ENCODE results near the gene NACC2.

The NACC2 gene

GRCh38 chr9:136044971-136045594 lies 50.0 kb downstream of the NACC2 start:
- Histone ChIP-seq H3K27me3 (ENCODE audit: insufficient read depth, low read length, poor library complexity, severe bottlenecking) (no peaks in the 10 kb centered on the region), H3F3A (ENCODE audit: low read depth) (no peaks in the 10 kb centered on the region), H3K9me3 (ENCODE audit: insufficient read depth, low read depth, low read length) (no peaks in the 10 kb centered on the region), H3K79me2 (ENCODE audit: insufficient read depth, low read length) (no peaks in the 10 kb centered on the region), H3K9me2 (replicated peaks; ENCODE audit: low read depth, low read length) (no peaks in the 10 kb centered on the region), H3K4me2 (ENCODE audit: low read depth, low read length, poor library complexity, severe bottlenecking) (no peak overlapping the region), H4K20me1 (ENCODE audit: insufficient read depth, low read length, poor library complexity, severe bottlenecking) (no peaks in the 10 kb centered on the region), H3K9ac (ENCODE audit: low read depth, low read length, poor library complexity, severe bottlenecking) (no peak overlapping the region), H3K4me3 (ENCODE audit: low read length, poor library complexity, severe bottlenecking) (no peak overlapping the region), H3K36me3 (ENCODE audit: insufficient read depth, low read length) (no peaks in the 10 kb centered on the region), H3K4me1 (ENCODE audit: insufficient read depth, low read length, poor library complexity, severe bottlenecking) (no peaks in the 10 kb centered on the region), H2AFZ (ENCODE audit: low read length) (no peak overlapping the region)
- TF ChIP-seq EZH2phosphoT487 (IDR thresholded peaks at IDR 0.05; ENCODE audit: borderline replicate concordance) (no peak), CTCF (conservative IDR thresholded peaks at IDR 0.05; ENCODE audit: low read length) (no peak)

GRCh38 chr9:136044207-136044970 lies 50.7 kb downstream of the NACC2 start:
- Histone ChIP-seq H3K27me3 (ENCODE audit: insufficient read depth, low read length, poor library complexity, severe bottlenecking) (no peaks in the 10 kb centered on the region), H3K4me3 (ENCODE audit: low read length, poor library complexity, severe bottlenecking) (no peak overlapping the region), H3K79me2 (ENCODE audit: insufficient read depth, low read length) (no peaks in the 10 kb centered on the region), H2AFZ (ENCODE audit: low read length) (no peak overlapping the region), H3K9me3 (ENCODE audit: insufficient read depth, low read depth, low read length) (no peaks in the 10 kb centered on the region), H3K4me1 (ENCODE audit: insufficient read depth, low read length, poor library complexity, severe bottlenecking) (no peaks in the 10 kb centered on the region), H3K9me2 (replicated peaks; ENCODE audit: low read depth, low read length) (no peaks in the 10 kb centered on the region), H3K4me2 (ENCODE audit: low read depth, low read length, poor library complexity, severe bottlenecking) (no peak overlapping the region), H3K9ac (ENCODE audit: low read depth, low read length, poor library complexity, severe bottlenecking) (no peak overlapping the region), H3K36me3 (ENCODE audit: insufficient read depth, low read length) (no peaks in the 10 kb centered on the region), H3F3A (ENCODE audit: low read depth) (no peaks in the 10 kb centered on the region), H4K20me1 (ENCODE audit: insufficient read depth, low read length, poor library complexity, severe bottlenecking) (no peaks in the 10 kb centered on the region)
- no peak for TF ChIP-seq CTCF (conservative IDR thresholded peaks at IDR 0.05; ENCODE audit: low read length)
- no peak for TF ChIP-seq EZH2phosphoT487 (IDR thresholded peaks at IDR 0.05; ENCODE audit: borderline replicate concordance)

GRCh38 chr9:136043441-136043991 lies 51.6 kb downstream of the NACC2 start:
- Histone ChIP-seq H2AFZ (ENCODE audit: low read length) (no peak overlapping the region), H3K4me3 (ENCODE audit: low read length, poor library complexity, severe bottlenecking) (no peak overlapping the region), H3K9ac (ENCODE audit: low read depth, low read length, poor library complexity, severe bottlenecking) (no peak overlapping the region), H3K4me2 (ENCODE audit: low read depth, low read length, poor library complexity, severe bottlenecking) (no peak overlapping the region), H3K27me3 (ENCODE audit: insufficient read depth, low read length, poor library complexity, severe bottlenecking) (no peaks in the 10 kb centered on the region), H4K20me1 (ENCODE audit: insufficient read depth, low read length, poor library complexity, severe bottlenecking) (no peaks in the 10 kb centered on the region), H3K9me2 (replicated peaks; ENCODE audit: low read depth, low read length) (no peaks in the 10 kb centered on the region), H3K79me2 (ENCODE audit: insufficient read depth, low read length) (no peaks in the 10 kb centered on the region), H3F3A (ENCODE audit: low read depth) (no peaks in the 10 kb centered on the region), H3K4me1 (ENCODE audit: insufficient read depth, low read length, poor library complexity, severe bottlenecking) (no peaks in the 10 kb centered on the region), H3K9me3 (ENCODE audit: insufficient read depth, low read depth, low read length) (no peaks in the 10 kb centered on the region), H3K36me3 (ENCODE audit: insufficient read depth, low read length) (no peaks in the 10 kb centered on the region)
- TF ChIP-seq CTCF (conservative IDR thresholded peaks at IDR 0.05; ENCODE audit: low read length) (no peak), EZH2phosphoT487 (IDR thresholded peaks at IDR 0.05; ENCODE audit: borderline replicate concordance) (no peak)
